Neural cell (in vitro differentiated cells): ENCODE measurements around the gene LDAH. TPM values are rescaled to one million over a fixed set of nuclear protein-coding genes. Genes with fewer than 3 reads are reported as not detected.
A peak's percentile ranks its signal among the peaks of the same experiment; 100 is the strongest.

Experiments used
- H2AFZ ChIP-seq: fragments of 200-600, 300-800 bp; sonication (generic), shearing (Covaris generic); 2 replicates; pipeline ENCODE4 v1.6.0; 2014; ENCODE audit warnings: low read depth, mild to moderate bottlenecking, antibody characterized with exemption, low read length, moderate library complexity
- H3F3A ChIP-seq: fragments of 200-600 bp; shearing (Covaris generic); 2 replicates; pipeline ENCODE4 v1.6.1; 2016; ENCODE audit warnings: mild to moderate bottlenecking, moderate library complexity, mixed read lengths, antibody characterized with exemption, low read length; ENCODE audit not compliant: insufficient read depth, poor library complexity, severe bottlenecking
- H3K27ac ChIP-seq: fragments of 200-600, 300-800 bp; sonication (generic), shearing (Covaris generic); 2 replicates; pipeline ENCODE4 v1.5.1; 2014; ENCODE audit warnings: mild to moderate bottlenecking, low read length, moderate library complexity
- H3K27me3 ChIP-seq: fragments of 300-800, 200-600 bp; sonication (generic), shearing (Covaris generic); 2 replicates; pipeline ENCODE4 v1.6.0; 2014; ENCODE audit warnings: mild to moderate bottlenecking, low read depth, low read length, moderate library complexity; ENCODE audit not compliant: insufficient read depth
- H3K36me3 ChIP-seq: fragments of 300-800, 200-600 bp; sonication (generic), shearing (Covaris generic); 2 replicates; pipeline ENCODE4 v1.5.1; 2014; ENCODE audit warnings: mild to moderate bottlenecking, antibody characterized with exemption, low read length, moderate library complexity; ENCODE audit not compliant: insufficient read depth
- H3K4me2 ChIP-seq: fragments of 300-800, 200-600 bp; sonication (generic), shearing (Covaris generic); 2 replicates; pipeline ENCODE4 v1.6.0; 2014; ENCODE audit warnings: mild to moderate bottlenecking, low read length
- H3K4me3 ChIP-seq: fragments of 300-800, 200-600 bp; sonication (generic), shearing (Covaris generic); 2 replicates; pipeline ENCODE4 v1.5.1; 2014; ENCODE audit warnings: mild to moderate bottlenecking, low read length, moderate library complexity
- H3K79me2 ChIP-seq: fragments of 200-600 bp; shearing (Covaris generic); replicated peaks from 2 replicates; pipeline ENCODE4 v1.6.0; 2014; ENCODE audit warnings: mild to moderate bottlenecking, low read length, moderate library complexity; ENCODE audit not compliant: insufficient read depth
- H3K9ac ChIP-seq: fragments of 300-800, 200-600 bp; sonication (generic), shearing (Covaris generic); 2 replicates; pipeline ENCODE4 v1.6.1; 2016; ENCODE audit warnings: mild to moderate bottlenecking, low read length, mixed read lengths
- H3K9me2 ChIP-seq: fragments of 200-600 bp; shearing (Covaris generic); 2 replicates; pipeline ENCODE4 v1.6.1; 2016; ENCODE audit warnings: mild to moderate bottlenecking, low read length, mixed read lengths; ENCODE audit not compliant: insufficient read depth
- H3K9me3 ChIP-seq: fragments of 200-600, 300-800 bp; sonication (generic), shearing (Covaris generic); 2 replicates; pipeline ENCODE4 v1.6.1; 2016; ENCODE audit warnings: mild to moderate bottlenecking, mixed run types, low read length, moderate library complexity, mixed read lengths
- H4K20me1 ChIP-seq: fragments of 200-600 bp; shearing (Covaris generic); 2 replicates; pipeline ENCODE4 v1.6.1; 2016; ENCODE audit warnings: mild to moderate bottlenecking, mixed run types; ENCODE audit not compliant: insufficient read depth
- CTCF ChIP-seq: fragments of 450-650 bp; IDR thresholded peaks from 2 replicates; pipeline ENCODE4 v1.5.1; 2014; ENCODE audit warnings: antibody characterized with exemption, mild to moderate bottlenecking, moderate library complexity; ENCODE audit not compliant: poor library complexity, severe bottlenecking
- EP300 ChIP-seq: fragments of 450-650 bp; conservative IDR thresholded peaks from 2 replicates; pipeline ENCODE4 v1.6.1; 2014; ENCODE audit warnings: antibody characterized with exemption, mild to moderate bottlenecking, moderate library complexity; ENCODE audit not compliant: poor library complexity, severe bottlenecking
- EZH2 ChIP-seq: fragments of 200-600, 300-800 bp; shearing (Covaris generic), sonication (generic); IDR thresholded peaks from 2 replicates; pipeline ENCODE4 v1.6.1; 2014; ENCODE audit warnings: antibody characterized with exemption, low read length, borderline replicate concordance, mild to moderate bottlenecking; ENCODE audit not compliant: insufficient read depth, poor library complexity, severe bottlenecking
- MXI1 ChIP-seq: fragments of 450-650 bp; conservative IDR thresholded peaks from 2 replicates; pipeline ENCODE4 v1.6.1; 2014; ENCODE audit warnings: antibody characterized with exemption, mild to moderate bottlenecking; ENCODE audit not compliant: poor library complexity, severe bottlenecking
- POLR2AphosphoS5 ChIP-seq: IDR thresholded peaks from 2 replicates; pipeline ENCODE4 v1.6.1; 2012
- RAD21 ChIP-seq: fragments of 450-650 bp; conservative IDR thresholded peaks from 2 replicates; pipeline ENCODE4 v1.6.1; 2014; ENCODE audit warnings: antibody characterized with exemption, mild to moderate bottlenecking, moderate library complexity
- REST ChIP-seq: IDR thresholded peaks from 2 replicates; pipeline ENCODE4 v1.6.1; 2012; ENCODE audit warnings: borderline replicate concordance
- SMC3 ChIP-seq: fragments of 450-650 bp; conservative IDR thresholded peaks from 2 replicates; pipeline ENCODE4 v1.6.1; 2014; ENCODE audit warnings: antibody characterized with exemption, mild to moderate bottlenecking, moderate library complexity; ENCODE audit not compliant: poor library complexity
- TAF1 ChIP-seq: IDR thresholded peaks from 2 replicates; pipeline ENCODE4 v1.6.1; 2012; ENCODE audit warnings: low read depth
- polyA minus RNA-seq: library from RNA; depleted of rRNA, polyadenylated mRNA; stranded (reverse); fragments of >200 nt; gene quantifications from 2 replicates; pipeline ENCODE4 v1.2.3, GENCODE V29; 2014
- polyA plus RNA-seq: library from polyadenylated mRNA; depleted of rRNA; stranded (reverse); fragments of >200 nt; gene quantifications from 2 replicates; pipeline ENCODE4 v1.2.3, GENCODE V29; 2014

Gene LDAH
- polyA plus RNA-seq, result 38.2 and 44.1 TPM in 2 replicates
- polyA minus RNA-seq, result 45.8 and 51.4 TPM in 2 replicates

- Histone ChIP-seq H3K9me3 (no peaks in the 10 kb centered on the region), H4K20me1 (no peaks in the 10 kb centered on the region), H3K9ac (peak within 1 kb of the TSS; percentile 85), H2AFZ (peak within 1 kb of the TSS; percentile 92), H3K4me3 (peak within 1 kb of the TSS; percentile 83), H3K27me3 (no peaks in the 10 kb centered on the region), H3K9me2 (no peaks in the 10 kb centered on the region), H3K27ac (peak within 1 kb of the TSS; percentile 80), H3K79me2 (peaks cover 4% of the 10 kb centered on the region), H3K4me2 (peak within 1 kb of the TSS; percentile 87), H3K36me3 (no peaks in the 10 kb centered on the region), H3F3A (no peaks in the 10 kb centered on the region)
- TF ChIP-seq MXI1 (peak; percentile 94), CTCF (peak; percentile 33), REST (no peak), POLR2AphosphoS5 (peak; percentile 94), EP300 (peak; percentile 72), RAD21 (peak; percentile 30), SMC3 (peak; percentile 44), TAF1 (peak; percentile 75), EZH2 (no peak)
These were observed at the start of gene LDAH for GRCh38 chr2:20822535-20823490. TSS of gene LDAH (minus strand) at chr2:20823101. CDS start at chr2:20801463, 21,638 bp downstream.

GRCh38 chr2:20868377-20868776, 45.5 kb upstream of the LDAH start:
- Histone ChIP-seq H3K27me3 (no peaks in the 10 kb centered on the region), H3K4me3 (no peak overlapping the region), H3K79me2 (no peaks in the 10 kb centered on the region), H3K36me3 (no peaks in the 10 kb centered on the region), H3K9me3 (no peaks in the 10 kb centered on the region), H3K9ac (no peak overlapping the region), H2AFZ (no peak overlapping the region), H3K4me2 (no peak overlapping the region), H4K20me1 (no peaks in the 10 kb centered on the region), H3F3A (no peaks in the 10 kb centered on the region), H3K9me2 (no peaks in the 10 kb centered on the region), H3K27ac (no peak overlapping the region)
- TF ChIP-seq CTCF (no peak), SMC3 (no peak), EP300 (no peak), TAF1 (no peak), MXI1 (no peak), RAD21 (no peak), EZH2 (no peak), REST (no peak), POLR2AphosphoS5 (no peak)
